ENCODE measurements around the gene MYH10.

DNA sequence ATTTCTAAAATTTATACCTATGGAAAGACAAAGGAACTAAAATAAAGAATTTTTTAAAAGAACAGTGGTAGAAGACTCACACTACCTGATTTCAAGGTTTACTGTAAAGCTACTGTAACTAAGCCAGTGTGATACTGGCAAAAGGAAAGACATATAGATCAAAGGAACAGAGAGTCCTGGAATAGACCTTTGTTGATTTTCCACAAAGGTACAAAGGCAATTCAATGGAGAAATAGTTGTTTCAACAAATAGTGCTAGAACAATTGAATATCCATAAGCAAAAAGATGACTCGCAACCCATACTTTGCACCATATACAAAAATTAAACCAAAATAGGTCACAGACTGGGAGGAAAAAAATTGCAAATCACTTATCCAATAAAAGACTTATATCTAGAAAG is 36.7 kb downstream of the MYH10 start:
- TF ChIP-seq, protein P1, sequence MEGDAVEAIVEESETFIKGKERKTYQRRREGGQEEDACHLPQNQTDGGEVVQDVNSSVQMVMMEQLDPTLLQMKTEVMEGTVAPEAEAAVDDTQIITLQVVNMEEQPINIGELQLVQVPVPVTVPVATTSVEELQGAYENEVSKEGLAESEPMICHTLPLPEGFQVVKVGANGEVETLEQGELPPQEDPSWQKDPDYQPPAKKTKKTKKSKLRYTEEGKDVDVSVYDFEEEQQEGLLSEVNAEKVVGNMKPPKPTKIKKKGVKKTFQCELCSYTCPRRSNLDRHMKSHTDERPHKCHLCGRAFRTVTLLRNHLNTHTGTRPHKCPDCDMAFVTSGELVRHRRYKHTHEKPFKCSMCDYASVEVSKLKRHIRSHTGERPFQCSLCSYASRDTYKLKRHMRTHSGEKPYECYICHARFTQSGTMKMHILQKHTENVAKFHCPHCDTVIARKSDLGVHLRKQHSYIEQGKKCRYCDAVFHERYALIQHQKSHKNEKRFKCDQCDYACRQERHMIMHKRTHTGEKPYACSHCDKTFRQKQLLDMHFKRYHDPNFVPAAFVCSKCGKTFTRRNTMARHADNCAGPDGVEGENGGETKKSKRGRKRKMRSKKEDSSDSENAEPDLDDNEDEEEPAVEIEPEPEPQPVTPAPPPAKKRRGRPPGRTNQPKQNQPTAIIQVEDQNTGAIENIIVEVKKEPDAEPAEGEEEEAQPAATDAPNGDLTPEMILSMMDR (IDR thresholded peaks at IDR 0.05), result no peak
- TF ChIP-seq POLR2A (IDR thresholded peaks at IDR 0.05), result no peak

Data from body of pancreas (tissue), 4 donors.